Parathyroid adenoma (tissue), 2 donors: ENCODE results near the gene CLDN7.
"Not testable (repeated sequence)": the region's sequence is repeated elsewhere in the genome, so short reads cannot be mapped to it uniquely, and the experiment has no call there.

Experiments
- H2AFZ ChIP-seq: fragments of 300-600 bp; sonication (generic); one replicate; pipeline ENCODE4 v1.7.0; 2017; ENCODE audit warnings: antibody characterized with exemption, mild to moderate bottlenecking
- H3K27ac ChIP-seq: fragments of 300-600 bp; sonication (generic); one replicate; pipeline ENCODE4 v1.7.0; 2017
- H3K27me3 ChIP-seq: fragments of 300-600 bp; sonication (generic); one replicate; pipeline ENCODE4 v1.7.0; 2017; ENCODE audit warnings: low read length; ENCODE audit not compliant: control insufficient read depth, insufficient read depth
- H3K36me3 ChIP-seq: fragments of 300-600 bp; sonication (generic); one replicate; pipeline ENCODE4 v1.7.0; 2017; ENCODE audit warnings: low read length; ENCODE audit not compliant: control insufficient read depth, insufficient read depth
- H3K4me1 ChIP-seq: fragments of 300-600 bp; sonication (generic); one replicate; pipeline ENCODE4 v1.7.0; 2017; ENCODE audit warnings: control low read depth
- H3K4me2 ChIP-seq: fragments of 300-600 bp; sonication (generic); one replicate; pipeline ENCODE4 v1.7.0; 2017; ENCODE audit warnings: low read length
- H3K4me3 ChIP-seq: fragments of 300-600 bp; sonication (generic); one replicate; pipeline ENCODE4 v1.7.0; 2017; ENCODE audit warnings: low read depth, low read length
- H3K79me2 ChIP-seq: fragments of 300-600 bp; sonication (generic); one replicate; pipeline ENCODE4 v1.7.0; 2017; ENCODE audit warnings: control low read depth
- H3K9ac ChIP-seq: fragments of 300-600 bp; sonication (generic); one replicate; pipeline ENCODE4 v1.7.0; 2017; ENCODE audit warnings: mild to moderate bottlenecking
- H3K9me3 ChIP-seq: fragments of 300-600 bp; sonication (generic); one replicate; pipeline ENCODE4 v1.7.0; 2017; ENCODE audit warnings: low read length; ENCODE audit not compliant: control insufficient read depth
- TF ChIP-seq, protein P1 (sequence below): fragments of 300-600 bp; sonication (generic); IDR thresholded peaks from one replicate; pipeline ENCODE4 v1.7.0; 2017; ENCODE audit warnings: antibody characterized with exemption, mild to moderate bottlenecking
- donor health status: primary hyperparathyroidism.

The CLDN7 gene

DNA sequence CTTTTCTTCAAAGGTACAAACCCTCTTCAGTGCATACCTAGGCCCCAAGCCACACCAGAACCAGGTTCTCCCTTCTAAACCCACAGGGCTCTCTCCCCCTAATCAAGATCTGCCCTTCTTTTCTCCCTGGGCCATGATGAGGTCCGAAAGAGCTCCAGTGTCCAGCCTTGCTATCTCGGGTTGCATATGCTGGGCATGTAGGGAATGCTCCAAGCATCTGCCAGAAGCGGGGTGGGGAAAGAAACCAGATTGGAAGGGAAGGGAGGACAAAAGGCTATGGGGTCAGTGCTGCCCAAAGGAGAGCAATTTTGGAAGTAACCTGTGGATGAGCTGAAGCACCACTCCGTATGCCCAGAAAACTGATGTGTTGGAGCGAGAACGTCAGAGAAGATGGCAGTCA, 13.1 kb downstream of the CLDN7 start:
- H3K79me2 ChIP-seq: peaks cover 48% of the 10 kb centered on the region
- TF ChIP-seq, protein P1, sequence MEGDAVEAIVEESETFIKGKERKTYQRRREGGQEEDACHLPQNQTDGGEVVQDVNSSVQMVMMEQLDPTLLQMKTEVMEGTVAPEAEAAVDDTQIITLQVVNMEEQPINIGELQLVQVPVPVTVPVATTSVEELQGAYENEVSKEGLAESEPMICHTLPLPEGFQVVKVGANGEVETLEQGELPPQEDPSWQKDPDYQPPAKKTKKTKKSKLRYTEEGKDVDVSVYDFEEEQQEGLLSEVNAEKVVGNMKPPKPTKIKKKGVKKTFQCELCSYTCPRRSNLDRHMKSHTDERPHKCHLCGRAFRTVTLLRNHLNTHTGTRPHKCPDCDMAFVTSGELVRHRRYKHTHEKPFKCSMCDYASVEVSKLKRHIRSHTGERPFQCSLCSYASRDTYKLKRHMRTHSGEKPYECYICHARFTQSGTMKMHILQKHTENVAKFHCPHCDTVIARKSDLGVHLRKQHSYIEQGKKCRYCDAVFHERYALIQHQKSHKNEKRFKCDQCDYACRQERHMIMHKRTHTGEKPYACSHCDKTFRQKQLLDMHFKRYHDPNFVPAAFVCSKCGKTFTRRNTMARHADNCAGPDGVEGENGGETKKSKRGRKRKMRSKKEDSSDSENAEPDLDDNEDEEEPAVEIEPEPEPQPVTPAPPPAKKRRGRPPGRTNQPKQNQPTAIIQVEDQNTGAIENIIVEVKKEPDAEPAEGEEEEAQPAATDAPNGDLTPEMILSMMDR: no peak
- no peak overlapping the region for H3K4me2 ChIP-seq
- H3K9me3 ChIP-seq: no peaks in the 10 kb centered on the region
- H2AFZ ChIP-seq: no peak overlapping the region
- peaks cover 20% of the 10 kb centered on the region for H3K4me1 ChIP-seq
- H3K9ac ChIP-seq: no peak overlapping the region
- H3K27ac ChIP-seq: no peak overlapping the region
- no peaks in the 10 kb centered on the region for H3K36me3 ChIP-seq
- no peaks in the 10 kb centered on the region for H3K27me3 ChIP-seq
- H3K4me3 ChIP-seq: no peak overlapping the region

- TF ChIP-seq, protein P1: no peak
- H3K4me2 ChIP-seq: no peak overlapping the region
- no peaks in the 10 kb centered on the region for H3K36me3 ChIP-seq
- H3K4me3 ChIP-seq: no peak overlapping the region
- no peak overlapping the region for H3K9ac ChIP-seq
- no peak overlapping the region for H2AFZ ChIP-seq
- H3K4me1 ChIP-seq: peaks cover 20% of the 10 kb centered on the region
- H3K27ac ChIP-seq: no peak overlapping the region
- H3K9me3 ChIP-seq: no peaks in the 10 kb centered on the region
- no peaks in the 10 kb centered on the region for H3K27me3 ChIP-seq
- H3K79me2 ChIP-seq: peaks cover 46% of the 10 kb centered on the region
Measured at GRCh38 chr17:7248796-7249195, 13.5 kb downstream of the CLDN7 start.

DNA sequence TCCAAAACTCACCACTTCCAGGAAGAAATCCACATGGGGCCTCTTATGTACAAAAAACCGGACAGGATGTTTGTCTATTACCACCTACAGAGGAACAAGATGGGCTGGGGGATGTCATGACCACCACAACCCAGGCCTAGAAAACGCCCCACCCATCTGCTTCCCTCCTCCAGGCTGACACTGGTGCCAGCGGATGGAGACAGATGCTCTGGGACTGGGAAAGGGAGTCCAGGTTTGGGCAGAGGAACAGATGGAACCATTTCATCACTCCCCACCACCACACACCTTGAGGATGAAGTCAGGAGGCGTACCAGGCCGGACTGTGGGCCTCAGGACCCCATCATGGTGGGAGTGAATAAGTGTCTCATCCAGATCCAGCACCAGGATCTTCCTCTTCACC, 15.5 kb downstream of the CLDN7 start:
- Histone ChIP-seq H3K9ac (no peak overlapping the region), H3K36me3 (no peaks in the 10 kb centered on the region), H3K79me2 (peaks cover 39% of the 10 kb centered on the region), H3K27me3 (no peaks in the 10 kb centered on the region), H2AFZ (no peak overlapping the region), H3K4me3 (no peak overlapping the region), H3K4me1 (peaks cover 19% of the 10 kb centered on the region), H3K9me3 (no peaks in the 10 kb centered on the region), H3K27ac (no peak overlapping the region), H3K4me2 (no peak overlapping the region)
- TF ChIP-seq, protein P1: no peak

- not testable (repeated sequence) for H3K27me3 ChIP-seq, H3K4me2 ChIP-seq, H2AFZ ChIP-seq, H3K9me3 ChIP-seq, H3K9ac ChIP-seq, H3K36me3 ChIP-seq
- Histone ChIP-seq H3K4me1 (peaks cover 19% of the 10 kb centered on the region), H3K79me2 (peaks cover 20% of the 10 kb centered on the region), H3K4me3 (peak overlapping the region; percentile 94), H3K27ac (peak overlapping the region; percentile 94)
Measured at GRCh38 chr17:7243838-7244237, 18.4 kb downstream of the CLDN7 start.

DNA sequence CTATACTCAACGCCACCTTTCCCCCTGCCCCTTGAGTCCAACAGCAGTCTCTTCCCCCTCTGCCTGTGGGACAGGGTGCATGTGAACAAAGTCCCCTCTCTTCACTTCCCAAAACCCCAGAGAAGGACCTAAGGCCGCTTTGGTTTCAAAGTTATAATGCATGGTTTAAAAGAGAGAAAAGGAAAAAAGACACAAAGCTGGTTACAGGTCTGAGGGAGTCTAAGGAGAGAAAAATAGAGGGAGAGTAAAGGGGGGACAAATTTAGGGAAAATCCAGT, 18.9 kb downstream of the CLDN7 start:
- TF ChIP-seq, protein P1: no peak
- no peak overlapping the region for H3K9ac ChIP-seq
- peak overlapping the region; percentile 94 for H3K4me3 ChIP-seq
- H3K36me3 ChIP-seq: no peaks in the 10 kb centered on the region
- H3K4me1 ChIP-seq: peaks cover 17% of the 10 kb centered on the region
- peak overlapping the region; percentile 98 for H3K4me2 ChIP-seq
- H3K79me2 ChIP-seq: peaks cover 16% of the 10 kb centered on the region
- H3K27me3 ChIP-seq: no peaks in the 10 kb centered on the region
- H3K9me3 ChIP-seq: no peaks in the 10 kb centered on the region
- H2AFZ ChIP-seq: peak overlapping the region; percentile 81
- H3K27ac ChIP-seq: peak overlapping the region; percentile 94
